Mucosa of rectum (tissue), 2 donors: ENCODE data around the gene B3GAT1.
"Not testable (repeated sequence)": the region's sequence is repeated elsewhere in the genome, so short reads cannot be mapped to it uniquely, and the experiment has no call there.

Experiments
- H3K27ac ChIP-seq, 2 donors: one replicate each; pipeline ENCODE4 v1.7.0; 2013; ENCODE audit warnings: inconsistent platforms in 2 of 2, low read depth in 2 of 2, low read length in 2 of 2
- H3K27me3 ChIP-seq, 2 donors: one replicate each; pipeline ENCODE4 v1.7.0; 2013; ENCODE audit warnings: low read length in 2 of 2; ENCODE audit not compliant: control insufficient read depth in 2 of 2, insufficient read depth in 2 of 2
- H3K36me3 ChIP-seq, 2 donors: one replicate each; pipeline ENCODE4 v1.7.0; 2013; ENCODE audit warnings: low read length in 2 of 2; ENCODE audit not compliant: control insufficient read depth in 2 of 2, insufficient read depth in 2 of 2
- H3K4me1 ChIP-seq, 2 donors: one replicate each; pipeline ENCODE4 v1.7.0; 2013; ENCODE audit warnings: low read length in 2 of 2, mild to moderate bottlenecking in 1 of 2; ENCODE audit not compliant: control insufficient read depth in 2 of 2, insufficient read depth in 2 of 2
- H3K4me3 ChIP-seq, 2 donors: one replicate each; pipeline ENCODE4 v1.7.0; 2013; ENCODE audit warnings: low read length in 2 of 2
- H3K9ac ChIP-seq, 2 donors: one replicate each; pipeline ENCODE4 v1.7.0; 2013; ENCODE audit warnings: low read length in 2 of 2, low read depth in 1 of 2, mild to moderate bottlenecking in 1 of 2
- H3K9me3 ChIP-seq, 2 donors: one replicate each; pipeline ENCODE4 v1.7.0; 2013; ENCODE audit warnings: low read length in 2 of 2; ENCODE audit not compliant: control insufficient read depth in 2 of 2
- donor health status: healthy.
- donor health status: Normal muscosa, but diverticular disease.

B3GAT1 gene

GRCh38 chr11:134452838-134453155 lies 40.8 kb upstream of the B3GAT1 start:
- H3K9me3 ChIP-seq: peaks cover under 1 to 2% of the 10 kb centered on the region in 2 donors
- H3K27ac ChIP-seq: no peak overlapping the region
- H3K36me3 ChIP-seq: no peaks in the 10 kb centered on the region
- H3K4me1 ChIP-seq: peaks cover 0 to 4% of the 10 kb centered on the region in 2 donors
- no peaks in the 10 kb centered on the region for H3K27me3 ChIP-seq
- no peak overlapping the region for H3K9ac ChIP-seq
- H3K4me3 ChIP-seq: no peak overlapping the region

- peaks cover 0 to 5% of the 10 kb centered on the region in 2 donors for H3K4me1 ChIP-seq
- no peak overlapping the region for H3K9ac ChIP-seq
- H3K27me3 ChIP-seq: no peaks in the 10 kb centered on the region
- no peak overlapping the region for H3K4me3 ChIP-seq
- no peaks in the 10 kb centered on the region for H3K9me3 ChIP-seq
- H3K27ac ChIP-seq: no peak overlapping the region
- no peaks in the 10 kb centered on the region for H3K36me3 ChIP-seq
These were observed 40.2 kb upstream of the B3GAT1 start for GRCh38 chr11:134452026-134452837.

- no peaks in the 10 kb centered on the region for H3K36me3 ChIP-seq
- H3K27ac ChIP-seq: no peak overlapping the region
- H3K27me3 ChIP-seq: no peaks in the 10 kb centered on the region
- peaks cover 0 to 5% of the 10 kb centered on the region in 2 donors for H3K4me1 ChIP-seq
- no peak overlapping the region for H3K4me3 ChIP-seq
- no peak overlapping the region for H3K9ac ChIP-seq
- no peaks in the 10 kb centered on the region for H3K9me3 ChIP-seq
These were observed 38.1 kb upstream of the B3GAT1 start for GRCh38 chr11:134450186-134450585.

GRCh38 chr11:134449713-134450112 lies 37.7 kb upstream of the B3GAT1 start:
- Histone ChIP-seq H3K4me3 (no peak overlapping the region), H3K27me3 (no peaks in the 10 kb centered on the region), H3K4me1 (peaks cover 0 to 5% of the 10 kb centered on the region in 2 donors), H3K27ac (no peak overlapping the region), H3K36me3 (no peaks in the 10 kb centered on the region), H3K9ac (no peak overlapping the region), H3K9me3 (no peaks in the 10 kb centered on the region)

GRCh38 chr11:134449051-134449450 lies 37.0 kb upstream of the B3GAT1 start:
- H3K9ac ChIP-seq: no peak overlapping the region
- H3K36me3 ChIP-seq: no peaks in the 10 kb centered on the region
- no peaks in the 10 kb centered on the region for H3K9me3 ChIP-seq
- H3K4me3 ChIP-seq: no peak overlapping the region
- peaks cover 0 to 5% of the 10 kb centered on the region in 2 donors for H3K4me1 ChIP-seq
- no peaks in the 10 kb centered on the region for H3K27me3 ChIP-seq
- H3K27ac ChIP-seq: no peak overlapping the region

GRCh38 chr11:134447696-134448095 lies 35.7 kb upstream of the B3GAT1 start:
- Histone ChIP-seq H3K27ac (no peak overlapping the region), H3K9ac (no peak overlapping the region), H3K4me1 (peaks cover 0 to 5% of the 10 kb centered on the region in 2 donors), H3K9me3 (no peaks in the 10 kb centered on the region), H3K36me3 (no peaks in the 10 kb centered on the region), H3K4me3 (no peak overlapping the region), H3K27me3 (no peaks in the 10 kb centered on the region)

GRCh38 chr11:134445601-134446325 lies 33.7 kb upstream of the B3GAT1 start:
- Histone ChIP-seq H3K9ac (no peak overlapping the region), H3K4me1 (peaks cover 0 to 5% of the 10 kb centered on the region in 2 donors), H3K9me3 (no peaks in the 10 kb centered on the region), H3K36me3 (no peaks in the 10 kb centered on the region), H3K27me3 (no peaks in the 10 kb centered on the region), H3K27ac (no peak overlapping the region), H3K4me3 (no peak overlapping the region)

- not testable (repeated sequence) for H3K4me1 ChIP-seq, H3K36me3 ChIP-seq, H3K9ac ChIP-seq, H3K4me3 ChIP-seq, H3K27ac ChIP-seq, H3K27me3 ChIP-seq, H3K9me3 ChIP-seq
These were observed 32.4 kb upstream of the B3GAT1 start for GRCh38 chr11:134444160-134445108.

GRCh38 chr11:134443246-134443645 lies 31.2 kb upstream of the B3GAT1 start:
- H3K27ac ChIP-seq: no peak overlapping the region

GRCh38 chr11:134442246-134442645 lies 30.2 kb upstream of the B3GAT1 start:
- Histone ChIP-seq H3K4me3 (no peak overlapping the region), H3K4me1 (peaks cover 2 to 7% of the 10 kb centered on the region in 2 donors), H3K27me3 (no peaks in the 10 kb centered on the region), H3K27ac (no peak overlapping the region), H3K9ac (no peak overlapping the region), H3K36me3 (no peaks in the 10 kb centered on the region), H3K9me3 (no peaks in the 10 kb centered on the region)

More at GRCh38 chr11:134443246-134443645, 31.2 kb upstream of the B3GAT1 start:
- Histone ChIP-seq H3K9ac (no peak overlapping the region), H3K27me3 (no peaks in the 10 kb centered on the region), H3K4me1 (peaks cover 7% of the 10 kb centered on the region in 2 donors), H3K9me3 (no peaks in the 10 kb centered on the region), H3K36me3 (no peaks in the 10 kb centered on the region), H3K4me3 (no peak overlapping the region)
